WTC11 (cell line): ENCODE measurements around the gene NINL.

Experiments used
- CBFB ChIP-seq: sonication (generic); formaldehyde crosslinking; IDR thresholded peaks from 2 replicates; pipeline ENCODE4 v1.8.1; 2022; ENCODE audit warnings: mild to moderate bottlenecking, low read depth, missing genetic modification reagents
- CREM ChIP-seq: sonication (generic); formaldehyde crosslinking; IDR thresholded peaks from 2 replicates; pipeline ENCODE4 v1.8.1; 2022; ENCODE audit warnings: mild to moderate bottlenecking, missing genetic modification reagents, moderate library complexity
- E2F1 ChIP-seq: sonication (generic); formaldehyde crosslinking; IDR thresholded peaks from 2 replicates; pipeline ENCODE4 v1.8.0; 2022; ENCODE audit warnings: mild to moderate bottlenecking, missing genetic modification reagents
- EMX1 ChIP-seq: fragments of 250-450 bp; sonication (Bioruptor Pico); IDR thresholded peaks from 2 replicates; pipeline ENCODE4 v1.8.0; 2021; ENCODE audit warnings: mild to moderate bottlenecking
- FOXJ3 ChIP-seq: sonication (generic); formaldehyde crosslinking; IDR thresholded peaks from 2 replicates; pipeline ENCODE4 v1.9.0; 2021; ENCODE audit warnings: missing genetic modification reagents, mild to moderate bottlenecking, borderline replicate concordance
- GTF2I ChIP-seq: fragments of 250-450 bp; sonication (Bioruptor Pico); conservative IDR thresholded peaks from 2 replicates; pipeline ENCODE4 v1.4.0; 2021; ENCODE audit warnings: mild to moderate bottlenecking
- NFYB ChIP-seq: sonication (generic); formaldehyde crosslinking; conservative IDR thresholded peaks from 2 replicates; pipeline ENCODE4 v1.8.0; 2022; ENCODE audit warnings: low read depth, missing genetic modification reagents
- TP53 ChIP-seq: sonication (generic); formaldehyde crosslinking; IDR thresholded peaks from 2 replicates; pipeline ENCODE4 v1.8.1; 2023; ENCODE audit warnings: mild to moderate bottlenecking, missing genetic modification reagents
- ZNF671 ChIP-seq: fragments of 250-450 bp; sonication (Bioruptor Pico); IDR thresholded peaks from 2 replicates; pipeline ENCODE4 v1.8.0; 2021; ENCODE audit warnings: mild to moderate bottlenecking
- TF ChIP-seq, protein P1 (sequence below): fragments of 200-600 bp; IDR thresholded peaks from 2 replicates; pipeline ENCODE4 v1.8.0; 2022; ENCODE audit warnings: antibody characterized with exemption
- TF ChIP-seq, protein P2 (sequence below): fragments of 250-450 bp; sonication (Bioruptor Pico); IDR thresholded peaks from 2 replicates; pipeline ENCODE4 v2.1.2; 2022; ENCODE audit warnings: mild to moderate bottlenecking, moderate library complexity

GRCh38 chr20:25512709-25513108, 72.6 kb downstream of the NINL start:
- TF ChIP-seq, protein P1, sequence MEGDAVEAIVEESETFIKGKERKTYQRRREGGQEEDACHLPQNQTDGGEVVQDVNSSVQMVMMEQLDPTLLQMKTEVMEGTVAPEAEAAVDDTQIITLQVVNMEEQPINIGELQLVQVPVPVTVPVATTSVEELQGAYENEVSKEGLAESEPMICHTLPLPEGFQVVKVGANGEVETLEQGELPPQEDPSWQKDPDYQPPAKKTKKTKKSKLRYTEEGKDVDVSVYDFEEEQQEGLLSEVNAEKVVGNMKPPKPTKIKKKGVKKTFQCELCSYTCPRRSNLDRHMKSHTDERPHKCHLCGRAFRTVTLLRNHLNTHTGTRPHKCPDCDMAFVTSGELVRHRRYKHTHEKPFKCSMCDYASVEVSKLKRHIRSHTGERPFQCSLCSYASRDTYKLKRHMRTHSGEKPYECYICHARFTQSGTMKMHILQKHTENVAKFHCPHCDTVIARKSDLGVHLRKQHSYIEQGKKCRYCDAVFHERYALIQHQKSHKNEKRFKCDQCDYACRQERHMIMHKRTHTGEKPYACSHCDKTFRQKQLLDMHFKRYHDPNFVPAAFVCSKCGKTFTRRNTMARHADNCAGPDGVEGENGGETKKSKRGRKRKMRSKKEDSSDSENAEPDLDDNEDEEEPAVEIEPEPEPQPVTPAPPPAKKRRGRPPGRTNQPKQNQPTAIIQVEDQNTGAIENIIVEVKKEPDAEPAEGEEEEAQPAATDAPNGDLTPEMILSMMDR, result no peak
- TF ChIP-seq ZNF671 (CRISPR knock-in tag), result no peak
- no peak for TF ChIP-seq GTF2I (CRISPR knock-in tag)
- TF ChIP-seq TP53 (CRISPR knock-in tag), result no peak
- no peak for TF ChIP-seq EMX1 (CRISPR knock-in tag)
- no peak for TF ChIP-seq CBFB (CRISPR knock-in tag)
- TF ChIP-seq, protein P2, sequence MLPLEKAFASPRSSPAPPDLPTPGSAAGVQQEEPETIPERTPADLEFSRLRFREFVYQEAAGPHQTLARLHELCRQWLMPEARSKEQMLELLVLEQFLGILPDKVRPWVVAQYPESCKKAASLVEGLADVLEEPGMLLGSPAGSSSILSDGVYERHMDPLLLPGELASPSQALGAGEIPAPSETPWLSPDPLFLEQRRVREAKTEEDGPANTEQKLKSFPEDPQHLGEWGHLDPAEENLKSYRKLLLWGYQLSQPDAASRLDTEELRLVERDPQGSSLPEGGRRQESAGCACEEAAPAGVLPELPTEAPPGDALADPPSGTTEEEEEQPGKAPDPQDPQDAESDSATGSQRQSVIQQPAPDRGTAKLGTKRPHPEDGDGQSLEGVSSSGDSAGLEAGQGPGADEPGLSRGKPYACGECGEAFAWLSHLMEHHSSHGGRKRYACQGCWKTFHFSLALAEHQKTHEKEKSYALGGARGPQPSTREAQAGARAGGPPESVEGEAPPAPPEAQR, result no peak
- TF ChIP-seq CREM (CRISPR knock-in tag), result no peak
- no peak for TF ChIP-seq FOXJ3
- TF ChIP-seq E2F1 (CRISPR knock-in tag), result no peak
- TF ChIP-seq NFYB (CRISPR knock-in tag), result no peak
